Heart right ventricle (tissue), 16 donors: ENCODE measurements around the gene LARGE1. TPM values are rescaled to one million over a fixed set of nuclear protein-coding genes. Genes with fewer than 3 reads are reported as not detected.
A peak's percentile ranks its signal among the peaks of the same experiment; 100 is the strongest.

Source experiments
- ATAC-seq, 8 donors: fragments of 200-7000 bp; cut with Tn5 transposase; one replicate each; pipeline ENCODE4 v1.9.1; 2020; ENCODE audit warnings: mild to moderate bottlenecking in 8 of 8, moderate library complexity in 8 of 8, moderate number of reproducible peaks in 1 of 8
- DNase-seq, 2 donors: peaks; one replicate each; pipeline ENCODE4 v3.0.0-alpha.2; 2020
- H3K27ac ChIP-seq, 10 donors: fragments of 200-600 bp; sonication (generic) in 2 of 10; one replicate each; pipeline versions ENCODE4 v1.5.0 to v1.8.0; 2020 to 2022; ENCODE audit warnings: mild to moderate bottlenecking in 3 of 10
- H3K27me3 ChIP-seq, 7 donors: fragments of 200-600 bp; one replicate each; pipeline ENCODE4 v1.8.0; 2021 to 2022; ENCODE audit warnings: mild to moderate bottlenecking in 2 of 7
- H3K36me3 ChIP-seq, 9 donors: fragments of 200-600 bp; sonication (generic) in 1 of 9; one replicate each; pipeline versions ENCODE4 v1.5.0 to v1.8.0; 2020 to 2022; ENCODE audit warnings: mild to moderate bottlenecking in 2 of 9
- H3K4me1 ChIP-seq, 9 donors: fragments of 200-600 bp; sonication (generic) in 1 of 9; one replicate each; pipeline versions ENCODE4 v1.5.0 to v1.8.0; 2020 to 2022; ENCODE audit warnings: mild to moderate bottlenecking in 4 of 9
- H3K4me3 ChIP-seq, 10 donors: fragments of 200-600 bp; sonication (generic) in 2 of 10; one replicate each; pipeline versions ENCODE4 v1.5.0 to v1.8.0; 2020 to 2022; ENCODE audit warnings: mild to moderate bottlenecking in 7 of 10, moderate library complexity in 2 of 10
- H3K9me3 ChIP-seq, 11 donors: fragments of 200-600 bp in 10 of 11; sonication (generic) in 2 of 11; one replicate each; pipeline versions ENCODE4 v1.5.0 to v1.8.0; 2013 to 2022; ENCODE audit warnings: mild to moderate bottlenecking in 2 of 11, control low read depth in 1 of 11, moderate library complexity in 1 of 11
- CTCF ChIP-seq, 9 donors: fragments of 200-600 bp; sonication (generic) in 2 of 9; IDR thresholded peaks; one replicate each; pipeline versions ENCODE4 v1.5.0 to v1.8.0; 2021 to 2022; ENCODE audit warnings: antibody characterized with exemption in 9 of 9, mild to moderate bottlenecking in 5 of 9, moderate library complexity in 1 of 9
- WGBS, 2 donors: extraction: QIAGEN DNeasy Blood & Tissue Kit; methylation state at CpG; one replicate each; pipeline ENCODE4 v1.1.7; 2013; ENCODE audit warnings: inconsistent platforms in 1 of 2; 5-methylcytosine and 5-hydroxymethylcytosine counted together
- intact Hi-C, 10 donors: fragments of 100-400 bp; cut with DNase I; formaldehyde crosslinking; loops; one replicate each; pipeline versions ENCODE4 v1.11.1 to v1.14.2; 2022
- polyA plus RNA-seq, 2 donors: library from polyadenylated mRNA; stranded (reverse); fragments of 200-250 nt; gene quantifications; one replicate each; pipeline ENCODE4 v1.2.3, GENCODE V29; 2013
- total RNA-seq, 10 donors: library from RNA; stranded (reverse); fragmentation: NEBNext Ultra II Directional in 3 of 10; extraction: Animal tissue kit (Norgen Biotek cat#: 25700) in 3 of 10; gene quantifications; one replicate each; pipeline versions ENCODE4 v1.2.1 to v1.2.4, GENCODE V29; 2021 to 2023
- donor health status: Arrhythmogenic right ventricular cardiomyopathy.
- donor health status: ischemic (EF 13 %, LVEDD 7.1; RV severe dilation, severe dysfunction).
- donor health status: healthy with polysubstance abuse.
- donor health status: DM: no; HTN: yes; CAD: no.
- donor health status: DM: no; HTN: no; CAD: no.
- donor health status: ischemic (EF 25% LVEDD 6.9; RV normal size, moderate dysfunction).
- donor health status: ischemic (EF 25% LVEDD 5.7; RV mildly dilated, moderate dysfunction).
- donor health status: healthy.
- donor health status: DM: yes; HTN: yes; CAD: no.
- donor health status: Ischemic cardiomyopathy.
- donor health status: ischemic (EF 35%, LVEDD 5.7; RV mildly dilated, moderate dysfunction).
- donor health status: nonischemic (EF 11% LVEDD 7.7; RV severe dilation, severe dysfunction).
- donor health status: DM: yes; HTN: yes; CAD: no.
- donor health status: PGD.
- donor health status: ischemic (EF 29% LVEDD 5.4; RV normal size, mild dysfunction).
- donor health status: nonischemic (EF 23%, LVEDD 6.1; RV moderate dilation, normal function).

LARGE1 gene
- total and polyA plus RNA-seq, 12 donors: 33.7 to 184 (median 144) TPM

- H3K27me3 ChIP-seq: peaks cover 0 to 13% (median 0%) of the 10 kb centered on the region in 7 donors
- intact Hi-C loops: no loop called here
- H3K27ac ChIP-seq: no peak overlapping the region
- peaks cover 0 to 3% (median 0%) of the 10 kb centered on the region in 9 donors for H3K4me1 ChIP-seq
- H3K36me3 ChIP-seq: no peaks in the 10 kb centered on the region
- TF ChIP-seq CTCF (IDR thresholded peaks at IDR 0.05): no peak
- DNase-seq (no peak), ATAC-seq (peak in 2 of 8 donors; percentile 18 to 47)
- no peak overlapping the region for H3K4me3 ChIP-seq
- no peaks in the 10 kb centered on the region for H3K9me3 ChIP-seq
Observed at GRCh38 chr22:33958741-33959140, 38.5 kb upstream of the LARGE1 start.

GRCh38 chr22:33957086-33957485, 36.8 kb upstream of the LARGE1 start:
- H3K27ac ChIP-seq: no peak overlapping the region
- WGBS, 2 donors: 58 to 66% methylated on average over 4 of the region's 4 CpGs
- H3K4me3 ChIP-seq: no peak overlapping the region
- ATAC-seq: no peak
- H3K27me3 ChIP-seq: peaks cover 0 to 23% (median 10%) of the 10 kb centered on the region in 7 donors
- peaks cover 0 to 3% (median 0%) of the 10 kb centered on the region in 9 donors for H3K4me1 ChIP-seq
- TF ChIP-seq CTCF (IDR thresholded peaks at IDR 0.05): no peak
- intact Hi-C loops: no loop called here
- no peaks in the 10 kb centered on the region for H3K9me3 ChIP-seq
- no peaks in the 10 kb centered on the region for H3K36me3 ChIP-seq
- no peak for DNase-seq

- ATAC-seq (no peak), DNase-seq (no peak)
- no peak overlapping the region for H3K27ac ChIP-seq
- TF ChIP-seq CTCF (IDR thresholded peaks at IDR 0.05): no peak
- WGBS, 2 donors: 66 to 73% methylated on average over 4 of the region's 4 CpGs
- no peak overlapping the region for H3K4me3 ChIP-seq
- intact Hi-C loops: no loop called here
- H3K9me3 ChIP-seq: no peaks in the 10 kb centered on the region
- H3K4me1 ChIP-seq: no peaks in the 10 kb centered on the region
- H3K27me3 ChIP-seq: peaks cover 0 to 42% (median 25%) of the 10 kb centered on the region in 7 donors
- no peaks in the 10 kb centered on the region for H3K36me3 ChIP-seq
Observed at GRCh38 chr22:33952776-33953175, 32.5 kb upstream of the LARGE1 start.

GRCh38 chr22:33940741-33941140, 20.5 kb upstream of the LARGE1 start:
- no peak for DNase-seq
- no peak for ATAC-seq
- TF ChIP-seq CTCF (IDR thresholded peaks at IDR 0.05): no peak
- Histone ChIP-seq H3K27ac (no peak overlapping the region), H3K9me3 (peaks cover 0 to 14% (median 0%) of the 10 kb centered on the region in 11 donors), H3K36me3 (no peaks in the 10 kb centered on the region), H3K4me1 (no peaks in the 10 kb centered on the region), H3K27me3 (peaks cover 0 to 12% (median 0%) of the 10 kb centered on the region in 7 donors), H3K4me3 (no peak overlapping the region)
- WGBS, 2 donors: 74 to 75% methylated on average over 5 of the region's 5 CpGs
- intact Hi-C loops: no loop called here
